Mesothelial cell of epicardium (in vitro differentiated cells): Measurements from ENCODE around the gene AHCYL2. TPM values are rescaled to one million over a fixed set of nuclear protein-coding genes. Genes with fewer than 3 reads are reported as not detected.

ENCODE experiments used
- total RNA-seq: library from RNA; stranded (reverse); gene quantifications from 3 replicates; pipeline ENCODE4 v1.2.1, GENCODE V29; 2021

AHCYL2 gene
- total RNA-seq, 1 donor from 2014 or later = 22.8 TPM

Other genes starting within 250 kb of the AHCYL2 start
- gene TNPO3, start 169.9 kb upstream of the AHCYL2 start, total RNA-seq = 37.7 to 40.2 TPM (median 40.2 TPM) in 3 replicates
- gene TSPAN33, start 80.3 kb upstream of the AHCYL2 start, total RNA-seq = 6.4 to 7.4 TPM (median 7.0 TPM) in 3 replicates
- 134 to 135 TPM (median 134 TPM) in 3 replicates for gene SMO, start 36.4 kb upstream of the AHCYL2 start, total RNA-seq
- 1.8 to 1.9 TPM (median 1.9 TPM) in 3 replicates for gene STRIP2, start 209.4 kb downstream of the AHCYL2 start, total RNA-seq